ENCODE data around the gene WNT3. TPM values are rescaled to one million over a fixed set of nuclear protein-coding genes. Genes with fewer than 3 reads are reported as not detected.

Gene WNT3
- total and polyA plus RNA-seq, 8 donors: 0.24 to 0.72 (median 0.38) TPM

DNA sequence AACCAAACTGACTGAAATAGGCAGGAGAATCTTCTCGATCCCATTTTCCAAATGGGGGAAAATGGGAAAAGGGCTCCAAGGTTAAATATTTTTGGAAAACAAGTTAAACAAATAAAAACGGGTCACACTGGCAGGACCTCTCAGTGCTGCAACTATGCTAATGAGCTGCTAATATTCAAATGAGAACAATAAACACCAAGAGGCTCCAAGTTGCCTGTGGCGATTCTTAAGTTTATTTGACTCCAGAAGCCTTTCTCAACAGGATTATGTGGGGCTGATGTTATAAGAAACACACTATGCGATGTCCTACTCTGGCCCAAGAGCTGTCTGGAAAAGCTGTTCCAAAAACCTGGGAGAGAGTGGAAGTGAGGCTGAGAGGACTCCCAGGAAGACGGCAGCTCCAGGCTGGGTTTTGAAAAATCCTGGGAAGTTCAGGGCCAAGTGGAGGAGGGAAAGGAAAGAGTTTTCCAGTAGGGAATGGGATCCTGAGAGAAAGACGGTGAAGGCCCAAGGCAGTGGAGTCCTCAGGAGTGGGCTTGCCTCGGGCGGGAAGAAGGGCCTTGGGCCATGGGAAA lies 21.4 kb downstream of the WNT3 start:
- intact Hi-C loops (cut with DNase I): no loop called here
- WGBS, 2 donors: 62 to 67% methylated on average over 8 of the region's 8 CpGs
- no peaks in the 10 kb centered on the region for H3K4me1 ChIP-seq
- no peak for DNase-seq
- no peaks in the 10 kb centered on the region for H3K9me3 ChIP-seq
- no peak for ATAC-seq
- H3K36me3 ChIP-seq: no peaks in the 10 kb centered on the region
- no peak for FAIRE-seq
- H3K4me3 ChIP-seq: no peak overlapping the region
- TF ChIP-seq, protein P1, sequence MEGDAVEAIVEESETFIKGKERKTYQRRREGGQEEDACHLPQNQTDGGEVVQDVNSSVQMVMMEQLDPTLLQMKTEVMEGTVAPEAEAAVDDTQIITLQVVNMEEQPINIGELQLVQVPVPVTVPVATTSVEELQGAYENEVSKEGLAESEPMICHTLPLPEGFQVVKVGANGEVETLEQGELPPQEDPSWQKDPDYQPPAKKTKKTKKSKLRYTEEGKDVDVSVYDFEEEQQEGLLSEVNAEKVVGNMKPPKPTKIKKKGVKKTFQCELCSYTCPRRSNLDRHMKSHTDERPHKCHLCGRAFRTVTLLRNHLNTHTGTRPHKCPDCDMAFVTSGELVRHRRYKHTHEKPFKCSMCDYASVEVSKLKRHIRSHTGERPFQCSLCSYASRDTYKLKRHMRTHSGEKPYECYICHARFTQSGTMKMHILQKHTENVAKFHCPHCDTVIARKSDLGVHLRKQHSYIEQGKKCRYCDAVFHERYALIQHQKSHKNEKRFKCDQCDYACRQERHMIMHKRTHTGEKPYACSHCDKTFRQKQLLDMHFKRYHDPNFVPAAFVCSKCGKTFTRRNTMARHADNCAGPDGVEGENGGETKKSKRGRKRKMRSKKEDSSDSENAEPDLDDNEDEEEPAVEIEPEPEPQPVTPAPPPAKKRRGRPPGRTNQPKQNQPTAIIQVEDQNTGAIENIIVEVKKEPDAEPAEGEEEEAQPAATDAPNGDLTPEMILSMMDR (IDR thresholded peaks at IDR 0.05): no peak
- no peak overlapping the region for H3K27ac ChIP-seq
- no peaks in the 10 kb centered on the region for H3K27me3 ChIP-seq

DNA sequence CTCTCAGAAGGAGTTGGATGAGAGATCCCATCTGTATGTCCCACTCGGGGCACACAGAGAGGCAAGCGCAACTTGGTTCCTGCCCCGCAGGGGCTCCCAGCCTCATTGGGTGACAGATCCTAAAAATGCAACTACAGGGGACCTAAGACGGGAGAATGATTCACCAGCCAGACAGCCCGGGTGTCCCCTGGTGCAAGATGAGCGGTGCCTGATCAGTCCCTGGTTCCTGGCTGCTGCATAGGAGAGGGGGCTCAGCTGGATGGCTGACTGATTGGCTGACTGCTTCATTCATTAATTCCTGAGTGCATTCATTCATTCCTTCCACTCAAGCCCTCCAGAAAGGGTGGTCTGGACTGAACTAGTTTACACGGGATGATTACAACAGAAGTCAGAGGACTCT lies 22.0 kb downstream of the WNT3 start:
- no peak for DNase-seq
- intact Hi-C loops (cut with DNase I): no loop called here
- H3K27ac ChIP-seq: no peak overlapping the region
- no peaks in the 10 kb centered on the region for H3K4me1 ChIP-seq
- TF ChIP-seq, protein P1 (IDR thresholded peaks at IDR 0.05): no peak
- no peak overlapping the region for H3K4me3 ChIP-seq
- no peaks in the 10 kb centered on the region for H3K27me3 ChIP-seq
- no peaks in the 10 kb centered on the region for H3K36me3 ChIP-seq
- H3K9me3 ChIP-seq: no peaks in the 10 kb centered on the region
- ATAC-seq: no peak
- 65 to 72% methylated on average over 7 of the region's 7 CpGs for WGBS, 2 donors
- FAIRE-seq: no peak

DNA sequence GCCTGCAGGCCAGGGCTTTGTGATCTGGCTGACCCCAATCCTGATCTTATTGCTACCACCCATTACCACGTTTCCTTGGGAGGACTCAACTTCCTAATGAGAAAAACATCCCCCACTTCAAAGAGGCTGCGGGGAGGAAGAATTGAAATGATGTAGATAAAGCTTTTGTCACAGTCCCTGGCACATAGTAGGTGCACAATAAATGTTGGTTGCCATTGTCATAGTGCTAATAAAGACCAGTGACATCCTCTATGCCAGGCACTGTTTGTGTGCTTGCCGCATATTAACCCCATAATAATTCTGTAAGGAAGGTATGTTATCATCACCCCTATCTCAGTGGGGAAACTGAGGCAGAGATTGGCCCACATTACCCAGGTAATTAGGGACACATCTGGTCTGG lies 22.4 kb downstream of the WNT3 start:
- no peaks in the 10 kb centered on the region for H3K36me3 ChIP-seq
- no peak overlapping the region for H3K4me3 ChIP-seq
- intact Hi-C loops (cut with DNase I): no loop called here
- H3K4me1 ChIP-seq: no peaks in the 10 kb centered on the region
- ATAC-seq: no peak
- WGBS, 2 donors: 73 to 75% methylated on average over 3 of the region's 3 CpGs
- no peak overlapping the region for H3K27ac ChIP-seq
- TF ChIP-seq, protein P1 (IDR thresholded peaks at IDR 0.05): no peak
- no peak for FAIRE-seq
- no peaks in the 10 kb centered on the region for H3K27me3 ChIP-seq
- no peaks in the 10 kb centered on the region for H3K9me3 ChIP-seq
- DNase-seq: no peak

DNA sequence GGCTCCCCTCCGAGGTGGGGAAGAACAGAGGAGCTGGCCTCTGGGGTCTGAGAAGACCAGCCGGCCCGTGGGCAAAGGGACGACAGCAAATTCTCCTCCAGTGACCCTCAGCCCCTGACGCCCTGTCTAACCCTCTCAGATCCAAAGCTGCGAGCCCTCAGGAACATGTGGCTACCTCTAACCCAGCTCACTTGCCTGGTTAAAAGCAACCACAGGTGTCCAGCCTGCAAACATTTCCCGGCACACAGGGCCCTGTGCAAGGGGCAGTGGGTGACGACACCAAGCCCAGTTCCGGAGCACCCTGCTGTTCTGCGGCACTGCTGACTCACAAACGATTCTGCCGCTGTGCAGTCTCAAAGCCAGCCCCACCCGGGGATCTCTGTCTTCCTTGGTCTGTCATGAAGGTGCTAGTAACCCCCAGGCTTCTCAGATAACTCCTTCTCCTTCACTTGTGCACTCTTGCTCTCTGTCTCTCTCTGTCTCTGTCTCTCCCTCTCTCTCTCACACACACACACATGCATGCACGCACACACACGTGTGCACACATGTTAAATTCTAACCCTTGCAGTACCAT lies 23.0 kb downstream of the WNT3 start:
- Histone ChIP-seq H3K9me3 (no peaks in the 10 kb centered on the region), H3K4me1 (no peaks in the 10 kb centered on the region), H3K27me3 (no peaks in the 10 kb centered on the region), H3K4me3 (no peak overlapping the region), H3K36me3 (no peaks in the 10 kb centered on the region), H3K27ac (no peak overlapping the region)
- intact Hi-C loops (cut with DNase I): no loop called here
- FAIRE-seq: no peak
- DNase-seq: peak in 1 of 6 donors; percentile 20
- WGBS, 2 donors: 53 to 58% methylated on average over 15 of the region's 15 CpGs
- ATAC-seq: no peak
- TF ChIP-seq, protein P1 (IDR thresholded peaks at IDR 0.05): no peak

DNA sequence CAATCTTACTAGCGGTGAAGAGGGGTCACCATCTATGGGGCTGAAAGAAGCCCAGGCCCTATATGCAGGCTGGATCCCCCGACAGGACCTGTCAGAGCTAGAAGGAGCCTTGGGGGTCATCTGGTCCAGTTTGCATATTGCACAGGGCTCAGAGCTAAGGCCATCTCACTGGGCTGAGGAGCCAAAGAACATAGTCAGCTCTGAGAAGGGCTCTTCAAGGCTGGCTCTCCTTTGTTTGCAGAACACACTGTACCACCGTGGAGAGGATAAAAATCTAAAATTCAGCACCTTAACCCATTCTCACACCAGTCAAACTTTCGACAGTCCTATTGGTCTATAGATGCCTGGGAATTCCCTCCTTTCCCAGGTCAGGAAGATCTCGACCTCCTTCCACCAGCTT lies 24.2 kb downstream of the WNT3 start:
- no peak for DNase-seq
- TF ChIP-seq, protein P1 (IDR thresholded peaks at IDR 0.05): no peak
- Histone ChIP-seq H3K36me3 (no peaks in the 10 kb centered on the region), H3K27me3 (no peaks in the 10 kb centered on the region), H3K9me3 (no peaks in the 10 kb centered on the region), H3K4me1 (no peaks in the 10 kb centered on the region), H3K4me3 (no peak overlapping the region), H3K27ac (no peak overlapping the region)
- FAIRE-seq: no peak
- no peak for ATAC-seq
- 67 to 74% methylated on average over 5 of the region's 5 CpGs for WGBS, 2 donors
- intact Hi-C loops (cut with DNase I): no loop called here
